HG02840 (cell line): ENCODE results near the gene LIG1.

ENCODE experiments used
- ATAC-seq: cut with Tn5 transposase; IDR thresholded peaks from one replicate; pipeline ENCODE4 v1.9.1; 2021; ENCODE audit warnings: mild to moderate bottlenecking, moderate library complexity, moderate number of reproducible peaks; ENCODE audit not compliant: unreplicated experiment, low FRiP score

Gene LIG1

GRCh38 chr19:48183356-48183755 is 13.2 kb upstream of the LIG1 start:
- no peak for ATAC-seq

- no peak for ATAC-seq
These were observed 12.3 kb upstream of the LIG1 start for GRCh38 chr19:48182434-48182833.

GRCh38 chr19:48181505-48181904 is 11.4 kb upstream of the LIG1 start:
- ATAC-seq = no peak

GRCh38 chr19:48176226-48176625 is 6.1 kb upstream of the LIG1 start:
- ATAC-seq = no peak

GRCh38 chr19:48175578-48175977 is 5.4 kb upstream of the LIG1 start:
- ATAC-seq = no peak

GRCh38 chr19:48174445-48175030 is 4.4 kb upstream of the LIG1 start:
- no peak for ATAC-seq

GRCh38 chr19:48171710-48172109 is 1.6 kb upstream of the LIG1 start:
- ATAC-seq = no peak

GRCh38 chr19:48170817-48171347 is 738 bp upstream of the LIG1 start:
- ATAC-seq = no peak

GRCh38 chr19:48169578-48169938 is 586 bp downstream of the LIG1 start:
- ATAC-seq = peak; percentile 12

- no peak for ATAC-seq
These were observed 1.5 kb downstream of the LIG1 start for GRCh38 chr19:48168689-48169088.

- ATAC-seq = no peak
These were observed 11.8 kb downstream of the LIG1 start for GRCh38 chr19:48158210-48158790.

- ATAC-seq = no peak
These were observed 16.1 kb downstream of the LIG1 start for GRCh38 chr19:48154003-48154402.

- ATAC-seq = no peak
These were observed 17.6 kb downstream of the LIG1 start for GRCh38 chr19:48152551-48152950.

GRCh38 chr19:48149430-48149829 is 20.7 kb downstream of the LIG1 start:
- ATAC-seq = no peak

GRCh38 chr19:48148576-48148975 is 21.6 kb downstream of the LIG1 start:
- no peak for ATAC-seq

GRCh38 chr19:48147597-48148175 is 22.5 kb downstream of the LIG1 start:
- ATAC-seq = no peak

GRCh38 chr19:48139053-48139452 is 31.1 kb downstream of the LIG1 start:
- ATAC-seq = no peak

GRCh38 chr19:48137411-48137810 is 32.7 kb downstream of the LIG1 start:
- no peak for ATAC-seq

- no peak for ATAC-seq
These were observed 33.6 kb downstream of the LIG1 start for GRCh38 chr19:48136547-48136946.

GRCh38 chr19:48135411-48135810 is 34.7 kb downstream of the LIG1 start:
- ATAC-seq = no peak

- ATAC-seq = no peak
These were observed 37.0 kb downstream of the LIG1 start for GRCh38 chr19:48133094-48133493.

GRCh38 chr19:48127561-48127960 is 42.6 kb downstream of the LIG1 start:
- ATAC-seq = no peak
